Hippocampal formation (tissue), 2 donors: ENCODE data around the gene MAP3K21.

Experiments
- DNase-seq, 2 donors: peaks; one replicate each; lab custom pipeline; 2025; lab: John Stamatoyannopoulos, UW

MAP3K21 gene

GRCh38 chr1:233359431-233359830, 31.9 kb downstream of the MAP3K21 start:
- DNase-seq = no peak

- DNase-seq = no peak
These were observed 32.4 kb downstream of the MAP3K21 start for GRCh38 chr1:233359905-233360304.

GRCh38 chr1:233360525-233361102, 33.1 kb downstream of the MAP3K21 start:
- DNase-seq = no peak

- DNase-seq = no peak
These were observed 34.4 kb downstream of the MAP3K21 start for GRCh38 chr1:233361876-233362275.

- DNase-seq = no peak
These were observed 35.2 kb downstream of the MAP3K21 start for GRCh38 chr1:233362743-233363142.

GRCh38 chr1:233364026-233364425, 36.5 kb downstream of the MAP3K21 start:
- no peak for DNase-seq

- DNase-seq = no peak
These were observed 37.4 kb downstream of the MAP3K21 start for GRCh38 chr1:233364695-233365539.

- no peak for DNase-seq
These were observed 39.1 kb downstream of the MAP3K21 start for GRCh38 chr1:233366575-233366974.

GRCh38 chr1:233367057-233367803, 39.7 kb downstream of the MAP3K21 start:
- no peak for DNase-seq

- no peak for DNase-seq
These were observed 40.7 kb downstream of the MAP3K21 start for GRCh38 chr1:233368106-233368788.

- no peak for DNase-seq
These were observed 41.2 kb downstream of the MAP3K21 start for GRCh38 chr1:233368789-233369130.

GRCh38 chr1:233372218-233373120, 44.9 kb downstream of the MAP3K21 start:
- DNase-seq = no peak

GRCh38 chr1:233373226-233373625, 45.7 kb downstream of the MAP3K21 start:
- DNase-seq = no peak

GRCh38 chr1:233375653-233376052, 48.1 kb downstream of the MAP3K21 start:
- no peak for DNase-seq

- DNase-seq = no peak
These were observed 49.0 kb downstream of the MAP3K21 start for GRCh38 chr1:233376382-233377110.

GRCh38 chr1:233379869-233380438, 52.4 kb downstream of the MAP3K21 start:
- DNase-seq = no peak

GRCh38 chr1:233381806-233382205, 54.3 kb downstream of the MAP3K21 start:
- DNase-seq = no peak

- DNase-seq = no peak
These were observed 56.5 kb downstream of the MAP3K21 start for GRCh38 chr1:233383984-233384383.

- DNase-seq = no peak
These were observed 58.8 kb downstream of the MAP3K21 start for GRCh38 chr1:233386336-233386735.

- no peak for DNase-seq
These were observed 60.1 kb downstream of the MAP3K21 start for GRCh38 chr1:233387585-233387984.
